HUES6 (cell line): ENCODE data around the gene CAMK1D.

Source experiments
- H3K27ac ChIP-seq: 2 replicates; pipeline ENCODE4 v1.7.0; 2013; ENCODE audit warnings: low read depth, mild to moderate bottlenecking, low read length, inconsistent platforms
- H3K27me3 ChIP-seq: 2 replicates; pipeline ENCODE4 v1.6.1; 2013; ENCODE audit warnings: low read length; ENCODE audit not compliant: control insufficient read depth, insufficient read depth
- H3K36me3 ChIP-seq: 2 replicates; pipeline ENCODE4 v1.6.1; 2013; ENCODE audit warnings: low read length; ENCODE audit not compliant: control insufficient read depth, insufficient read depth
- H3K4me1 ChIP-seq: 2 replicates; pipeline ENCODE4 v1.6.1; 2013; ENCODE audit warnings: low read length; ENCODE audit not compliant: control insufficient read depth, insufficient read depth
- H3K4me3 ChIP-seq: 2 replicates; pipeline ENCODE4 v1.5.1; 2013; ENCODE audit warnings: low read depth, low read length
- H3K9ac ChIP-seq: one replicate; pipeline ENCODE4 v1.6.1; 2013; ENCODE audit warnings: mild to moderate bottlenecking, low read length
- H3K9me3 ChIP-seq: 2 replicates; pipeline ENCODE4 v1.6.1; 2013; ENCODE audit warnings: low read depth, low read length; ENCODE audit not compliant: control insufficient read depth, insufficient read depth

CAMK1D gene

GRCh38 chr10:12418000-12418399 lies 68.7 kb downstream of the CAMK1D start:
- no peak overlapping the region for H3K9ac ChIP-seq
- H3K27ac ChIP-seq = no peak overlapping the region
- H3K4me1 ChIP-seq = no peaks in the 10 kb centered on the region

GRCh38 chr10:12418725-12419261 lies 69.4 kb downstream of the CAMK1D start:
- Histone ChIP-seq H3K27me3 (no peaks in the 10 kb centered on the region), H3K9me3 (no peaks in the 10 kb centered on the region), H3K4me1 (no peaks in the 10 kb centered on the region), H3K4me3 (no peak overlapping the region), H3K36me3 (no peaks in the 10 kb centered on the region), H3K9ac (no peak overlapping the region), H3K27ac (no peak overlapping the region)

More at GRCh38 chr10:12418000-12418399, 68.7 kb downstream of the CAMK1D start:
- H3K27me3 ChIP-seq = no peaks in the 10 kb centered on the region
- no peaks in the 10 kb centered on the region for H3K36me3 ChIP-seq
- no peaks in the 10 kb centered on the region for H3K9me3 ChIP-seq
- no peak overlapping the region for H3K4me3 ChIP-seq

- Histone ChIP-seq H3K9me3 (no peaks in the 10 kb centered on the region), H3K36me3 (no peaks in the 10 kb centered on the region), H3K9ac (no peak overlapping the region), H3K27me3 (no peaks in the 10 kb centered on the region), H3K27ac (no peak overlapping the region), H3K4me3 (no peak overlapping the region), H3K4me1 (no peaks in the 10 kb centered on the region)
Observed at GRCh38 chr10:12419262-12419847, 70.0 kb downstream of the CAMK1D start.

- H3K9ac ChIP-seq = no peak overlapping the region
- H3K36me3 ChIP-seq = no peaks in the 10 kb centered on the region
- H3K4me1 ChIP-seq = no peaks in the 10 kb centered on the region
- H3K9me3 ChIP-seq = no peaks in the 10 kb centered on the region
- H3K27me3 ChIP-seq = no peaks in the 10 kb centered on the region
- no peak overlapping the region for H3K27ac ChIP-seq
- no peak overlapping the region for H3K4me3 ChIP-seq
Observed at GRCh38 chr10:12420530-12421120, 71.3 kb downstream of the CAMK1D start.

GRCh38 chr10:12422189-12422588 lies 72.8 kb downstream of the CAMK1D start:
- Histone ChIP-seq H3K36me3 (no peaks in the 10 kb centered on the region), H3K4me3 (no peak overlapping the region), H3K27ac (no peak overlapping the region), H3K9me3 (no peaks in the 10 kb centered on the region), H3K27me3 (no peaks in the 10 kb centered on the region), H3K9ac (no peak overlapping the region), H3K4me1 (no peaks in the 10 kb centered on the region)

GRCh38 chr10:12423896-12424295 lies 74.5 kb downstream of the CAMK1D start:
- Histone ChIP-seq H3K9ac (no peak overlapping the region), H3K4me3 (no peak overlapping the region), H3K27ac (no peak overlapping the region), H3K4me1 (no peaks in the 10 kb centered on the region), H3K9me3 (peaks cover 2% of the 10 kb centered on the region; the same call in 1 of the 2 replicates), H3K27me3 (no peaks in the 10 kb centered on the region), H3K36me3 (no peaks in the 10 kb centered on the region)

GRCh38 chr10:12427276-12427675 lies 77.9 kb downstream of the CAMK1D start:
- H3K9me3 ChIP-seq = peaks cover 2% of the 10 kb centered on the region; the same call in 1 of the 2 replicates
- 0 out of 2 replicates have a peak, but pooled peaks cover 3% of the 10 kb centered on the region for H3K4me1 ChIP-seq
- H3K27ac ChIP-seq = no peak overlapping the region
- no peaks in the 10 kb centered on the region for H3K27me3 ChIP-seq
- H3K36me3 ChIP-seq = no peaks in the 10 kb centered on the region
- no peak overlapping the region for H3K9ac ChIP-seq
- no peak overlapping the region for H3K4me3 ChIP-seq

GRCh38 chr10:12428447-12429135 lies 79.2 kb downstream of the CAMK1D start:
- Histone ChIP-seq H3K4me3 (no peak overlapping the region), H3K36me3 (no peaks in the 10 kb centered on the region), H3K4me1 (0 out of 2 replicates have a peak, but pooled peaks cover 3% of the 10 kb centered on the region), H3K27ac (no peak overlapping the region), H3K9me3 (peaks cover 2% of the 10 kb centered on the region; the same call in 1 of the 2 replicates), H3K27me3 (no peaks in the 10 kb centered on the region), H3K9ac (no peak overlapping the region)

GRCh38 chr10:12430406-12430982 lies 81.1 kb downstream of the CAMK1D start:
- Histone ChIP-seq H3K4me1 (0 out of 2 replicates have a peak, but pooled peaks cover 3% of the 10 kb centered on the region), H3K27ac (no peak overlapping the region)

GRCh38 chr10:12431151-12432101 lies 82.1 kb downstream of the CAMK1D start:
- 0 out of 2 replicates have a peak, but pooled peaks cover 3% of the 10 kb centered on the region for H3K4me1 ChIP-seq
- no peaks in the 10 kb centered on the region for H3K36me3 ChIP-seq
- no peak overlapping the region for H3K27ac ChIP-seq
- H3K4me3 ChIP-seq = no peak overlapping the region
- H3K9ac ChIP-seq = no peak overlapping the region
- H3K9me3 ChIP-seq = peaks cover 2% of the 10 kb centered on the region; the same call in 1 of the 2 replicates
- H3K27me3 ChIP-seq = no peaks in the 10 kb centered on the region

More at GRCh38 chr10:12430406-12430982, 81.1 kb downstream of the CAMK1D start:
- H3K36me3 ChIP-seq = no peaks in the 10 kb centered on the region
- no peaks in the 10 kb centered on the region for H3K27me3 ChIP-seq
- H3K9me3 ChIP-seq = peaks cover 2% of the 10 kb centered on the region; the same call in 1 of the 2 replicates
- H3K4me3 ChIP-seq = no peak overlapping the region
- H3K9ac ChIP-seq = no peak overlapping the region
